Activated gamma-delta T cell treated with Interleukin-2 at 50 U/mL for 16 hours (primary cell): ENCODE results near the gene AHRR.

Source experiments
- DNase-seq: peaks from one replicate; pipeline ENCODE4 v3.0.0-alpha.2; 2020

The AHRR gene

DNA sequence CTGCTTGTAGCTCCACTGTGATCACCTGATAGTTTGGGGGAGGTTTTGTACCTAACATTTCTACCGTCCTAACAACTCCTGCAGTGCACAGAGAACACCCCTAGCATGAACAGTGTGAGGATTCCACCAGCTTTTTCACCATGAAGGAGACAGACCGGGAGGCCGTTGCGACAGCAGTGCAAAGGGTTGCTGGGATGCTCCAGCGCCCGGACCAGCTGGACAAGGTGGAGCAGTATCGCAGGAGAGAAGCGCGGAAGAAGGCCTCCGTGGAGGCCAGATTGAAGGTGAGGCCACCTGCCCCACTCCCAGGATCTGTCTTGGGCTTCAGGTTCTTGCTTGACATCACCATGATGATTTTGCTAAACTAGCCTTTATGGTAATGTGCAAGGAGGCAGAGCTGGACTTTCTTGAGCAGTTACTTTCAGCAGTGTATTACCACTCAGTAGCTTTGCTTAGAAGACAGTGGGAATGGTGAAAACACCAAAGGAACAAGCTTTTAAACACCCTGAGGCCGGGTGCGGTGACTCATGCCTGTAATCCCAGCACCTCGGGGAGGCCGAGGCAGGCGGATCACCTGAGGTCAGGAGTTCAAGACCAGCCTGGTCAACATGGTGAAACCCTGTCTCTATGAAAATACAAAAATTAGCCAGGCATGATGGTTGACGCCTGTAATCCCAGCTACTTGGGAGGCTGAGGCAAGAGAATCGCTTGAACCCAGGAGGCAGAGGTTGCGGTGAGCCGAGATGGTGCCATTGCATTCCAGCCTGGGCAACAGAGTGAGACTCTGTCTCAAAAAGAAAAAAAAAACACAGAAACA lies 124.8 kb downstream of the AHRR start:
- DNase-seq = no peak

DNA sequence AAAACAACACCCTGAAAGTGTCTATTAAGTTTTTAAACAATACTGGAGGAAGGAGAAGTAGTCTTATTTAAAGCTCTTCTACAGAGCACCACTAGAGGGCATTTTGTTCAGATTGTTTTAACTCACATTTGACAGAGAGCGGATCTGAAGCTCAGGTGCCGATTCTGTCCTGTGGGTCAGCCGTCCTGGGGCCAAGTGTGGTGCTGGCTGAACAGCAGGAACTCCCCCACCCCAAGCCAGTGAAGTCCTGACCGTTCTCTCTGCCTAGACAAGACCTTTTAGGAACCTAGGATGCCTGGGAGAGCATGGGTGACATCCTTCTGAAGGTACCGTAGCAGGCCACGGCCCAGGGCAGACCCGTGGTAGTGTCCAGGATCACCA lies 125.4 kb downstream of the AHRR start:
- DNase-seq = no peak

DNA sequence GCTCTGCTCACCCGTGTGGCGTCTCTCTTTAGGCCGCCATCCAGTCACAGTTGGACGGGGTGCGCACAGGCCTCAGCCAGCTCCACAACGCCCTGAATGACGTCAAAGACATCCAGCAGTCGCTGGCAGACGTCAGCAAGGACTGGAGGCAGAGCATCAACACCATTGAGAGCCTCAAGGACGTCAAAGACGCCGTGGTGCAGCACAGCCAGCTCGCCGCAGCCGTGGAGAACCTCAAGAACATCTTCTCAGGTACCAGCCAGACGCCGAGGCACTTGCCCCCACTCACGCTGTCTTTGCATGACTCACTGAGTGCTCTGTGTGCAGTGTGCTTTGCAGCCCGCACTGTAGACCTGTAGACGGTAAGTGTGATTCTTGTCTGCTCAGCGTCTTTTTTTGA lies 126.0 kb downstream of the AHRR start:
- DNase-seq = no peak

DNA sequence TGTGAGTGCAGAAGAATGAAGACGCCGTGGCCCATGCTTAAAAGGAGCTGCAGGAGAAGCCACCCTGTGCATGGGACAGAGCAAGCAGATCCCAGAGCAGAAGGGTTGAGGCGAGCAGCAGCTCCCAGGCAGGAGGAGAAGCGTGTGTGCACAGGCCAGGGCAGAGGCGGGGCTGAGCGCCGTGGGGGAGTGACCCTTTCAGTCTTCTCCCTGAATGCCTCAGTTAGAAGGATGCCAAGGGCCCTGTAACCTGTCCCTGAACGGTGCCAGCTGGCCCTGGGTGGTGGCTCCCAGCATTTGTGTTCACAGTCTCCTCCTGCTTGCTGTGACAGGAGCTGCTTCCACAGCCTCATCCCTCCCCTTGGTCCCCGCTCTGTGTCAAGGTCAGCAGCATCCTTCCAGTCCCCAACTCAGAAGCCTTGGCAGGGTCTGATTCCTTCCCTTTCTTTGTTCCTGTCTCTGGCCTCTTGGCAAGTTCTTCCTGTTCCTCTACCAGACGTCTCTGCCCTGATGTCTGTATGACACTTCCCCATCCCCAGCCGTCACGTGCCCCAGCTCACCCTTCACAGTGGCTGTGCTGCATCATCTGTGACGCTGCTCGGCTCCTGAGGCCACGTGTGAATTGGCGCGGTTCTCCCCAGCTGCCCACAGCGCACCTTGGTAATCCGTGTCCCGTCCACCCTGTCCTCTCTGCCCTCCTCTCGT lies 126.7 kb downstream of the AHRR start:
- DNase-seq = no peak

DNA sequence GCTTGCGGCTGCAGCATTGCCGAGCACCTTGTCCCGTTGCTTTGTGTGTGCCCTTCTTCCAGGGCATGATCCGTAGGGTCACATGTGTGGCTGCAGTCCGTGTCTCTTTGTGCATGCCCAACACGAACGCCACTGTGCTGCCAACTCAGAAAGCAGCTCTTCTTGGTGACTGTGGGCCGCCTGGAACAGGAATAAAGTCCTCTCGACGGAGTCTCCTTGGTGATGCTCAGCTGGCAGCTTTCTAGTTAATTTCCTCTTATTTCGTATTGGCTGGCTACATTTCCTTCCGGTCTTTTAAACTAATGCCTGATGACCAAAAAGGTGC lies 127.2 kb downstream of the AHRR start:
- no peak for DNase-seq

DNA sequence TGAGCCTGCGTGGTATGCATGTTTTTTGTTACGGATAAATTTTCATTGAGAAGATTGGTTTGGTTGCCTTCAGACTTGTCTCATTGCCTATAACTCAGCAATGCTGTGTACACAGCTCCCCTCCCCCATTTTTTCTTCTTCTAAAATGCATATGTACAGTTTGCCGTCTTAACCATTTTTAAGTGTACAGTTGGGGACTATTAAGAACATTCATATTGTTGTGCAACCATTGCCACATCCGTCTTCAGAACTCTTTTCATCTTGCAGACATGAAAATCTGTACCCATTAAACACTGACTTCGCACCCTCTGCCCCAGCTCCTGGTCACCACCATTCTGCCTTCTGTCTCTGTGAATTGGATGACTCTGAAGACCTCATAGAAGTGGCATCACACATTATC lies 127.6 kb downstream of the AHRR start:
- no peak for DNase-seq

DNA sequence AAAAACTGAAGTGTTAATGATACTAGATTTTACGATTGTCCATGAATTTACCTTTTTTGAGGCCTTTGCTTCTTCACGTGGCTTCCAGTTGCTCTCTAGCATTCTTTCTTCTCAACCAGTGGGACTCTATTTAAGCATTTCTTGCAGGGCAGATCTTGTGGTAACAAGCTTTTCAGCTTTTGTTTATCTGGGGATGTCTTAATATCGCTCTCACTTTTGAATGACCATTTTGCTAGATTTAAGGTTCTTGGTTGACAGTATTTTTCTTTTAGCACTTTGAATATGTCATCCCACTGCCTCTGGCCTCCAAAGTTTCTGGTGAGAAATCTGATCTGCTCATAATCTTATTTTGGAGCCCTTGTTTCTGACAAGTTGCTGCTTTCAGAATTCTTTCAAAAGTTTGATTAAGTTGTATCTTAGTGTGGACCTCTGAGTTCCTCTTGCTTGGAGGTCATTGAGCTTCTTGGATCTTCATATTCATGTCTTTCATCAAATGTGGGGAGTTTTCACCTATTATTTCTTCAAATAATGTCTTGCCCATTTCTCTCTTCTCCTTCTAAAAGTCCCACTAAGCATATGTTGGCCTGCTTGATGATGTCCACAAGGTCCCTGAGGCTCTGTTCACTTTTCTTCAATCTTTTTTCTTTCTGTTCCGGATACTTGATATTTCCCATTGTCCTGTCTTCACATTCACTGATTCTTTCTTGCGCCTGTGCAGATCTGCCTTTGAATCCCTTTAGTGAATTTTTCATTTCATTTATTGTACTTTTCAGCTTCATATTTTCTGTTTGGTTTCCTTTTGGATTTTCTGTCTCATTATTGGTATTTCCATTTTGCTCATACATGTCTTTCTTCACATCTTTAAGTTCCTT lies 130.3 kb downstream of the AHRR start:
- no peak for DNase-seq

DNA sequence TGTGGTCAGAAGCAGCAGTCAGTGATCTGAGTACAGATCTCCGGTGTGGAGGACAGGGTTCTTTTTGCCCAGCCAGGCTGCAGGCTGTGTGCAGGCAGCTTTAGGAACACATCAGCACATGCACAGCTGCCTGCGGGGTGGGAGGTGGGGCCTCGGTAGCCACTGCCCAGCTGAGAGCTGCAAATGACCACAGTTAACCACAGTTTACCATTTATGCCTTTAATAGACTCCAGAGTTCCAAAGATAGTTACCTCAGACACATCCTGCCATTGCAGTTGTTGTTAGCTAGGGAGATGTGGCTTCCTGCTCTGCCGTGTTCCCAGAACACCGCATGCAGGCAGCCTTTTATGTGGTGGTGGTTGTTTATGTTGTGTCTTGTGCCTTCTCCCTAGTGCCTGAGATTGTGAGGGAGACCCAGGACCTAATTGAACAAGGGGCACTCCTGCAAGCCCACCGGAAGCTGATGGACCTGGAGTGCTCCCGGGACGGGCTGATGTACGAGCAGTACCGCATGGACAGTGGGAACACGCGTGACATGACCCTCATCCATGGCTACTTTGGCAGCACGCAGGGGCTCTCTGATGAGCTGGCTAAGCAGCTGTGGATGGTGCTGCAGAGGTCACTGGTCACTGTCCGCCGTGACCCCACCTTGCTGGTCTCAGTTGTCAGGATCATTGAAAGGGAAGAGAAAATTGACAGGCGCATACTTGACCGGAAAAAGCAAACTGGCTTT lies 131.6 kb downstream of the AHRR start:
- no peak for DNase-seq

DNA sequence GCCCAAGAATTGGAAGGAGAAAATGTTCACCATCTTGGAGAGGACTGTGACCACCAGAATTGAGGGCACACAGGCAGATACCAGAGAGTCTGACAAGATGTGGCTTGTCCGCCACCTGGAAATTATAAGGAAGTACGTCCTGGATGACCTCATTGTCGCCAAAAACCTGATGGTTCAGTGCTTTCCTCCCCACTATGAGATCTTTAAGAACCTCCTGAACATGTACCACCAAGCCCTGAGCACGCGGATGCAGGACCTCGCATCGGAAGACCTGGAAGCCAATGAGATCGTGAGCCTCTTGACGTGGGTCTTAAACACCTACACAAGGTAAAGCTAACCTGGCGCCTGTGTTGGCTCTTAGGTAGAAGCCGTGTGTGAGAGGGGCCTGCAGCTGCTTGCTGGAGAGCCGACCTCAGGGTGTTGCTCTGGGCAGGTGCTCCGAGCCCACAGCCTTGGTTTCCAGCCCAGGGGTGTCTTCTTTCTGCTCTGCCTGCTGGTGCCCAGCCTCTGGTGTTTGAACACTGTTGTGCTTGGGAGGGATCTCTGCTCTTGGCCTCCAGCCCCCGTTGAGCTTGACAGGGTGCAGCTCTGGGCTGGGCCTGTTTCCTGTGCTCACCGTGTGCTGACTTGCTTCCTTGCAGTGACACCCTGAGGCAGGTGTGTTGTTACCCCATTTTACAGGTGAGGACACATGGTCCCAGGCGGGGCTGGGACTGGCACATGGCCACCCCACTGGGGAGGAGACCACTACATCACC lies 132.4 kb downstream of the AHRR start:
- DNase-seq = no peak

DNA sequence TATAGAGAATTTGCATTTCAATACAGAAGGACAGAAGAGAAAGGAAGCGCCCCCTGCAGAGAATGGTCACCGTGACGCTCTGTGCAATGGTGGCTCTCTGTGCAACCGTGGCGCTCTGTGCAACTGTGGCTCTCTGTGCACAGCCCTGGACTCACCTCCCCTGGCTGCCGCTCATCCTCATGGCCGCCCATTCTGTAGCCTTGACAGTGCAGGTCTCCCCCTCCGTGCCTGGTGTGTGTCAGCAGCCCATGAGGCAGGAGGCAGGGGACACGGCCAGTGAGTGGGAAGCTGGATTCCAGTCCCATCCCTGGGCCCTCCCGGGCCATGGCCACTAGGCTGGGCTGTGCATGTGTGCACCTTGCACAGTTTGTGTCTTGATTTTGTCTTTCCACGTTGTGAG lies 133.4 kb downstream of the AHRR start:
- no peak for DNase-seq

DNA sequence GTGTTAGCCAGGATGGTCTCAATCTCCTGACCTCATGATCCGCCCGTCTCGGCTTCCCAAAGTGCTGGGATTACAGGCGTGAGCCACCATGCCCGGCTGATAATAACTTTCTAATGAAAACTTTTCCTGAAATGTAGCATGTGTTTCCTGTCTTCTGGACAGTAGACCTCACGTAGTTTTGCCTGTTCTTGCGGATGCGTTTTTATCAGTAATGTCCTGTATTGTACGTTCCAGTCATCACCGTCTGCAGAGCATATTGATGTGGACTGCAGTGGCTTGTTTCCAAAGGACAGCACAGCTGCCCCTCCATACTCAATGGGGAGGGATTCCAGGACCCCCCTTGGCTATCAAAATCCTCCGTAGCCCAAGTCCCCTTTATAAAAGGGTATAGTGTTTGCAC lies 134.3 kb downstream of the AHRR start:
- DNase-seq = no peak

DNA sequence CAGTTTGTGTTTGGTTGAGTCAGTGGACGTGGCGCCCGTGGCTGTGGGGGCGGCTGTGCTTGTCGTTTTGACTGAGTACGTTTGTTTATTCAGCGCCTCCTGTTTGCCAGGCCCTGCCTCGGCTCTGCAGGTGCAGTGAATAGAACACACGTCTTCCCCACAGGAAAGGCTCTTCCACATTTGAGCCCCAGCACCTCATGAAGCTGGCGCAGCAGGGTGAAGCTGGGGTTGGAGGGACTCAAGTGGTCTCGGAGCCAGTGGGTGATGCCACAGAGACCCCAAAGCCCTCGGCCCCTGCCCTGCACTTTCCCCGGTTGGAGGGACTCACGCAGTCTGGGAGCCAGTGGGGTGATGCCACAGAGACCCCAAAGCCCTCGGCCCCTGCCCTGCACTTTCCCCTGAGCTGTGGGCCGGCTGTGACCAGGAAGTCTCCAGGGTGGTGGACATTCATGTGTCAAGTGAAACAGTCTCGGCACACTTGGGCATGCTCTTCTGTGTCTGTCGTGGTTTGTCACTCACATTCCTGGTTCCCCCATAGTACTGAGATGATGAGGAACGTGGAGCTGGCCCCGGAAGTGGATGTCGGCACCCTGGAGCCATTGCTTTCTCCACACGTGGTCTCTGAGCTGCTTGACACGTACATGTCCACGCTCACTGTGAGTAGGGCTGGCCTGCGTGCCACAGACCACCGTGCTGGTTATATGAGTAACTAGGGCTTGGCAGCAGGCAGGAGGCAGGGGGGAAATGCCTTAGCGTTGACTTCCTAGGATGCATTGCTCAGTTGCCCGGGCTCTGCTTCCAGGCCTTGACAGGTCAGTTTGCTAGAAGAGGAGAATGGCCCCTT lies 135.1 kb downstream of the AHRR start:
- DNase-seq = no peak

DNA sequence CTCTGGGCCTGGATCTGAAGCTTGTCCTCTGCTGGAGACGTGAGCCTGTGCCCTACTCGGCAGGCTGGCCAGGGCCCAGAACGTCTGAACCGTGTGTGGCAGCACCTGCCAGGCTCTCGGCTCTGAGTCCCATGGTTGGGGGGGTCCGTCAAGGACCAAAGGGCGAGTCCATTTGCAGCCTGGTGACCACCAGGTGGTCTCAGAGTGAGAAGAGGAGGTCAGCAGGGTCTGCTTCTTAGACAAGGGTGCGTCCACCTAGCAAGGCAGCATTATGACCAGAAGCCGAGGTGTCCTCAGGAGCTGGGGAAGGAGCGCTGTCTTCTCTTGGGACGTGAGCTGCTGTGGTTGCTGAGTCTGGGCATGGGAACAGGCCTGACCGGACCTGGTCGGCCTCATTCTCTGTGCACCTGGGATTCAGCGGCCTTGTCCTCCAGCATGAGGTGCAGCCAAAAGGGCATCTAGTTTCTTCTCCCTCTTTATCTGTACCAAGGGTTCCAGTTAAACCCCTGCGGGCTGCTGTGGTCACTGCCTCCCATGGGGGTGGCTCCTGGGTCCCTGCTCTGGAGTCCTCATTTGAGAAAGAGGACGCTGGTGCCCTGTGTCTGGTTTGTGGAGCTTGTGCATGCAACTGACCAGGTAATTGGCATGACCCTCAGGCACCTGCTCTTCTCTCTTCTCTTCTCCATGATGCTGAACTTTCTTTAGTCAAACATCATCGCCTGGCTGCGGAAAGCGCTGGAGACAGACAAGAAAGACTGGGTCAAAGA lies 135.9 kb downstream of the AHRR start:
- DNase-seq = no peak

DNA sequence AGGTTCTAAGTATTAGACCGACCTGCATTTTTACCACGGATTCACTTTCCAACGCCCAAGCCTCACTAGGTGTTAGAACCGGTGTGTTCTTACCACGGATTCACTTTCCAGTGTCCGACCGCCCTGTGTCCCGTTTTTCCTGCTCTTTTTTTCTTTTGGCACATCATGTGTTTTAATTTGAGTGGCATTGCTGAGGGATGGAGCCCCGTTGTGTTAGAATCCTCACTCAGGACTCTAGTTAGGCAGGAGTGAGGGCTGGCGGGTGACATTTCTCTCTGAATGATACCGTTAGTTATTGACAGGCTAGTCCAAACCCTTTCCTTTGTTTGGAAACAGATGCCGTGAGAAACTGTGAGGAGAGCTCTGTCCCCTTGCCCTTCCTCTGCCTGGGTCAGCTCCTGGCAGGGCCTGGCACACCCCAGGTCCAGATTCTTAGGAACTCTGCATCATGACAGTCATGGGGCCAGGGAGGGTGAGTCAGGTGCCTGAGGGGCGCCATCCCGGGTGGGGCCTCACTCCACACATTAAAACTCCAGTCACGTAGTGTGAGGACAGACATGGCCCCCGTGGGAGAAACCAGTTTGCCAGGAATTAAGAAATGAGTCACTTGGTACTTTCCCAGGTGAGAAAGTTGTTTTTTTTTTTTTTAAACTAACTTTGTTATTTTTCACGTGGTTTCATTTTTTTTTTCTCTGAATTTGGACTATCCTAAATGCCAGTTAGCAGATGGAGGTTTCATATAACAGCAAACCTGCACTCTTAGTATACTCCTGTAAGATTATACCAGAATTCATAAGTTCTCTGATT lies 137.2 kb downstream of the AHRR start:
- no peak for DNase-seq

DNA sequence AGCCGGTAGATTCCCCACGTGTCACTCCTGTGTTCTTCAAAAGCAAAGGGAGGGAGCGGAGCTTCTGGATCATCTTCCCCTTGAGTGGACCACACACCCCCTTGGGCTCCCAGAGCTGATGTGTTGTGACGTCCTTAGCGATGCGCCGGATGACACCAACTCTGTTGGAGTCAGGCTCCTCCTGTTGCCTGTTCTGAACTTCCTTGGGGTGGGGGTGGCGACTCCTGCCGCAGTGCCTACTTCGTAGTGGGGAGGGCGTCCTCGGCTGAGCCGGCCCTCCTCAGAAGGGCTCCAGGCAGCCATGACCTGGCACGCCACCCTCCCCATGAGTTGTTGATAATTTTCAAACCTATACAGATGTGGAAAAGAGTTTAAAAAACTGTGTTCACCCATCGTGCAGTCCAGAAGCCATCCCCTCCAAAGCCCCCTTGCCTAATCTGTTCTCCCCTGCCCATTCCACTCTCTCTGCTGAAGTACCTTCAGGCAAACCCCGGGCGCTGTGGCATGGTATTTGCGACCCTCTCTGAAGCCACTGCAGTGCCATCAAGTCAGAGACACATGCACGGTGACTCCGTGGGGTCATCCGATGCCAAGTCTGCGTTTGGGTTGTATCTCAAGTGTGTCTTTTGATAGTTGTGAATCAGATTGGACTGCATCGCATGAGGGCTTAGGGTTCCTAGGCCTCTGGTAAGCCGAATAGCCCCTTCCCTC lies 138.2 kb downstream of the AHRR start:
- no peak for DNase-seq

DNA sequence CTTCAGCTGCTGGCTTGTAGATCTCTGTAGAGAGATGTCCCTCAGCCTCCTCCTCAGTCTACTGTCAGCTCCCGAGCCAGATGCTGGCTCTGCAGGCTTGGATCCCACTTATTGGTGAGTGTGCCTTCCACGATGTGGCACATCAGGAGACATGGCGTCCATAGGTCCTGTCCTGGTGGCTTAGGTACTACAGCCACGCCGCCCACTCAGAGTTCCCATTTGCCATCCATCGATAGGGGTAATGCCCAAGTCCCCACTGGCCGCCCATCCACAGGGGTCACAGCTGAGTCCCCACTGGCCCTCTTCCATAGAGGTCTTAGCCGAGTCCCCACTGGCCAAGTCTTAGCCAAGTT lies 138.7 kb downstream of the AHRR start:
- DNase-seq = no peak

DNA sequence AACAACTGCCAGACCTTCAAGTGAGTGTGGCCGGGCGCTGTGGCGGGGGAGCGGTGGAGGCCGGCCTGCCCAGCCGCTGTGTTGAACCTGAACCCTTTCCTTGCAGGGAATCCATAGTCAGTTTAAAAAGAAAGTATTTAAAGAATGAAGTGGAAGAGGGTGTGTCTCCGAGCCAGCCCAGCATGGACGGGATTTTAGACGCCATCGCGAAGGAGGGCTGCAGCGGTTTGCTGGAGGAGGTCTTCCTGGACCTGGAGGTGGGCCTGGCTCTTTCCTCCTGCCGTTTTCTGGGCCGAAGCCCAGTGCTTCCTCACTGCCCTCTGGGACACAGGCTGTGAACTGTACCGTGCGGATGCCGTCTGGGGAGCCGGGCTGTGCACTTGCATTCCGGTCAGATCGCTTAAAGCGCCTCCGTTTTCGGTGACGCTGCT lies 140.6 kb downstream of the AHRR start:
- no peak for DNase-seq

DNA sequence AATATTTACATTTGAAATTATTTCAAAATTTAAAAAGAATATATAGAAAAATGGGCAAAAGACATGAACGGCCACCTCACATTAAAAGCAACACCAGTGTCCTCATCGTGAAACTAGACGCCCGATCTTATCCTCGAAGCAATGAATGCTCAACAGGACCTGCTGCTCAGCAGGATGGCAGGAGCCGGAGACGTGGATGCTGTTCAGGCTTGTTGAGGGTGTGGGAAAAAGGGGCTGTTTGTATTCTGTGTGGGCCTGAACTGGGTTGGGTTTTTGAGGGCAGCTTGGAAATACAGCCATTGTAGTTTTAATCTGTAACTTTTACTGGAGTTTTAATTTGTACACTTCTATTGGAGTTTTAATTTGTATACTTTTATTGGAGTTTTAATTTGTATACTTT lies 141.8 kb downstream of the AHRR start:
- no peak for DNase-seq

DNA sequence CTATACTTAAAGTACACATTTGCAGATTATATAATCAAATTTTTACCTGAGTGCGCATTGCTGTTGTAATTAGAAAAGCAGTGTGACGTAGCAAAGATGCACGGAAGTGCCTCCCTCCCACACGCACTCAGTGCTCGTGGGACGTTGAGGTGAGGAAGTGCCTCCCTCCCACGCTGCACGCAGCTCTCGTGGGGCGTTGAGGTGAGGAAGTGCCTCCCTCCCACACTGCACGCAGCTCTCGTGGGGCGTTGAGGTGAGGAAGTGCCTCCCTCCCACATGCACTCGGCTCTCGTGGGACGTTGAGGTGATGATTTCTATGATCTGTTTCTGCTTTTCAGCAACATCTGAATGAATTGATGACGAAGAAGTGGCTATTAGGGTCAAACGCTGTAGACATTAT lies 142.4 kb downstream of the AHRR start:
- DNase-seq = peak; percentile 57
